H1 (cell line): ENCODE data around the gene QSOX1. TPM values are rescaled to one million over a fixed set of nuclear protein-coding genes. Genes with fewer than 3 reads are reported as not detected.
A peak's percentile ranks its signal among the peaks of the same experiment; 100 is the strongest.

Experiments
- CTCF ChIA-PET: fragments of 300-600 bp; sonication (Branson Sonifier 250); formaldehyde crosslinking; loops from one replicate; lab custom pipeline; 2021; ENCODE audit not compliant: partially characterized antibody; lab: Charles Lee
- POLR2A ChIA-PET: fragments of 300-600 bp; sonication (Branson Sonifier 250); formaldehyde crosslinking; loops from one replicate; lab custom pipeline; 2021; ENCODE audit warnings: inconsistent platforms; ENCODE audit not compliant: partially characterized antibody; lab: Charles Lee
- DNase-seq, 2 experiments: peaks; one replicate each; pipeline versions ENCODE4 v3.0.0 to v3.0.0-alpha.2; 2010 to 2022; ENCODE audit warnings: low spot score in 2 of 2, low read depth in 1 of 2, mixed read lengths in 1 of 2
- FAIRE-seq: peaks from 2 replicates; lab custom pipeline; 2011; peaks lifted over from hg19 to GRCh38; lab: Jason Lieb, UNC
- H2AFZ ChIP-seq: 2 replicates; pipeline ENCODE4 v1.8.1; 2012; ENCODE audit warnings: low read length, inconsistent platforms
- H2AK5ac ChIP-seq: 2 replicates; pipeline ENCODE4 v1.6.1; 2013; ENCODE audit warnings: low read depth, low read length
- H2BK120ac ChIP-seq: replicated peaks from 2 replicates; pipeline ENCODE3; 2013; ENCODE audit warnings: low read depth, low read length, inconsistent platforms
- H2BK12ac ChIP-seq: 2 replicates; pipeline ENCODE4 v1.6.1; 2013; ENCODE audit warnings: low read depth, low read length
- H2BK15ac ChIP-seq: 2 replicates; pipeline ENCODE4 v1.6.1; 2013; ENCODE audit warnings: low read length
- H2BK20ac ChIP-seq: 2 replicates; pipeline ENCODE4 v1.6.1; 2013; ENCODE audit warnings: low read length
- H2BK5ac ChIP-seq: 2 replicates; pipeline ENCODE4 v1.6.1; 2013; ENCODE audit warnings: low read depth, low read length
- H3K14ac ChIP-seq: 2 replicates; pipeline ENCODE4 v1.6.1; 2013; ENCODE audit warnings: inconsistent platforms; ENCODE audit not compliant: insufficient read length
- H3K18ac ChIP-seq: 2 replicates; pipeline ENCODE4 v1.6.1; 2013; ENCODE audit warnings: low read length; ENCODE audit errors: extremely low read depth
- H3K23ac ChIP-seq: 2 replicates; pipeline ENCODE4 v1.6.1; 2013; ENCODE audit warnings: inconsistent platforms; ENCODE audit not compliant: insufficient read length
- H3K23me2 ChIP-seq: 2 replicates; pipeline ENCODE4 v1.6.1; 2013; ENCODE audit warnings: low read depth, low read length
- H3K27ac ChIP-seq: 2 replicates; pipeline ENCODE4 v1.6.1; 2011; ENCODE audit warnings: low read depth, low read length, inconsistent platforms
- H3K27me3 ChIP-seq, 4 experiments: replicated peaks in 1 of 4; 1 replicate in 1 of 4; 2 replicates in 3 of 4; pipeline versions ENCODE4 v1.6.1 to v1.8.1; 2011 to 2013; ENCODE audit warnings: low read length in 3 of 4, mild to moderate bottlenecking in 3 of 4, inconsistent platforms in 2 of 4, mixed read lengths in 2 of 4, moderate library complexity in 1 of 4; ENCODE audit not compliant: control insufficient read depth in 3 of 4, insufficient read depth in 3 of 4; ENCODE audit errors: extremely low read depth in 1 of 4
- H3K36me3 ChIP-seq, 4 experiments: 2 replicates each; pipeline versions ENCODE4 v1.6.1 to v1.8.1; 2011 to 2013; ENCODE audit warnings: mild to moderate bottlenecking in 4 of 4, low read length in 3 of 4, moderate library complexity in 2 of 4, control low read depth in 1 of 4, inconsistent platforms in 1 of 4; ENCODE audit not compliant: insufficient read depth in 4 of 4, control insufficient read depth in 2 of 4
- H3K4ac ChIP-seq: replicated peaks from 2 replicates; pipeline ENCODE3; 2013; ENCODE audit warnings: low read length, low read depth, mixed read lengths, inconsistent platforms; ENCODE audit not compliant: insufficient read length
- H3K4me1 ChIP-seq, 4 experiments: replicated peaks in 1 of 4; 1 replicate in 1 of 4; 2 replicates in 3 of 4; pipeline versions ENCODE4 v1.6.1 to v1.8.1; 2011 to 2013; ENCODE audit warnings: low read length in 3 of 4, inconsistent platforms in 2 of 4, mixed read lengths in 1 of 4; ENCODE audit not compliant: insufficient read depth in 4 of 4, control insufficient read depth in 3 of 4
- H3K4me2 ChIP-seq, 2 experiments: 2 replicates each; pipeline versions ENCODE4 v1.6.1 to v1.8.1; 2011 to 2013; ENCODE audit warnings: low read depth in 2 of 2, low read length in 2 of 2, control low read depth in 1 of 2, inconsistent platforms in 1 of 2, mild to moderate bottlenecking in 1 of 2; ENCODE audit not compliant: insufficient read depth in 1 of 2
- H3K4me3 ChIP-seq, 4 experiments: fragments of 200-600, 300-600 bp in 1 of 4; sonication (generic), shearing (Covaris generic), sonication (Bioruptor Twin) in 1 of 4; 2 replicates each; pipeline versions ENCODE4 v1.5.1 to v1.8.1; 2011 to 2016; ENCODE audit warnings: low read length in 4 of 4, low read depth in 3 of 4, control low read depth in 2 of 4, inconsistent platforms in 2 of 4, mild to moderate bottlenecking in 2 of 4, mixed read lengths in 1 of 4, moderate library complexity in 1 of 4; ENCODE audit not compliant: insufficient read depth in 2 of 4; ENCODE audit errors: extremely low read depth in 1 of 4
- H3K56ac ChIP-seq: replicated peaks from 2 replicates; pipeline ENCODE3; 2013; ENCODE audit warnings: low read depth, mild to moderate bottlenecking, mixed read lengths, low read length, inconsistent platforms; ENCODE audit not compliant: insufficient read length
- H3K79me1 ChIP-seq: 2 replicates; pipeline ENCODE4 v1.6.1; 2013; ENCODE audit warnings: low read depth, low read length, control low read depth
- H3K79me2 ChIP-seq, 2 experiments: 2 replicates each; pipeline versions ENCODE4 v1.6.1 to v1.8.1; 2012 to 2013; ENCODE audit warnings: low read length in 2 of 2, mild to moderate bottlenecking in 2 of 2, inconsistent platforms in 1 of 2; ENCODE audit not compliant: insufficient read depth in 2 of 2, control insufficient read depth in 1 of 2
- H3K9ac ChIP-seq, 4 experiments: replicated peaks in 1 of 4; 1 replicate in 1 of 4; 2 replicates in 3 of 4; pipeline versions ENCODE4 v1.6.1 to v1.8.1; 2011 to 2013; ENCODE audit warnings: low read depth in 3 of 4, low read length in 3 of 4, control low read depth in 2 of 4, mild to moderate bottlenecking in 2 of 4, moderate library complexity in 2 of 4, inconsistent platforms in 1 of 4; ENCODE audit errors: extremely low read depth in 1 of 4
- H3K9me3 ChIP-seq, 2 experiments: 2 replicates each; pipeline versions ENCODE4 v1.6.1 to v1.8.1; 2012 to 2013; ENCODE audit warnings: mild to moderate bottlenecking in 2 of 2, moderate library complexity in 2 of 2, control low read depth in 1 of 2, inconsistent platforms in 1 of 2, low read depth in 1 of 2, low read length in 1 of 2, mixed read lengths in 1 of 2; ENCODE audit not compliant: insufficient read depth in 2 of 2
- H4K20me1 ChIP-seq, 2 experiments: replicated peaks in 1 of 2; 2 replicates each; pipeline versions ENCODE3 to v1.8.1; 2011 to 2013; ENCODE audit warnings: inconsistent platforms in 2 of 2, low read length in 2 of 2, mild to moderate bottlenecking in 1 of 2; ENCODE audit not compliant: insufficient read depth in 2 of 2, control insufficient read depth in 1 of 2
- H4K5ac ChIP-seq: 2 replicates; pipeline ENCODE4 v1.6.1; 2013; ENCODE audit warnings: low read length, low read depth, mixed read lengths, inconsistent platforms; ENCODE audit not compliant: insufficient read length
- H4K8ac ChIP-seq: 2 replicates; pipeline ENCODE4 v1.8.0; 2013; ENCODE audit warnings: mild to moderate bottlenecking, moderate library complexity, low read length, inconsistent platforms; ENCODE audit not compliant: insufficient read depth; ENCODE audit errors: extremely low read depth
- H4K91ac ChIP-seq: replicated peaks from 2 replicates; pipeline ENCODE3; 2013; ENCODE audit warnings: low read length, mixed read lengths, inconsistent platforms; ENCODE audit not compliant: insufficient read length
- CHD1 ChIP-seq: IDR thresholded peaks from 2 replicates; pipeline ENCODE4 v1.6.1; 2012; ENCODE audit warnings: low read depth, low read length, improper control_type of control experiment
- RAD21 ChIP-seq, 2 experiments: IDR thresholded peaks in 1 of 2; conservative IDR thresholded peaks in 1 of 2; 2 replicates each; pipeline ENCODE4 v1.6.1; 2011; ENCODE audit warnings: low read depth in 2 of 2, low read length in 2 of 2, improper control_type of control experiment in 1 of 2, inconsistent platforms in 1 of 2, mild to moderate bottlenecking in 1 of 2, moderate library complexity in 1 of 2
- TAF1 ChIP-seq: IDR thresholded peaks from 2 replicates; pipeline ENCODE4 v1.6.1; 2011; ENCODE audit warnings: mild to moderate bottlenecking, low read depth, low read length
- TEAD4 ChIP-seq: IDR thresholded peaks from 2 replicates; pipeline ENCODE4 v1.6.1; 2012; ENCODE audit warnings: low read depth, low read length, inconsistent platforms, mixed read lengths
- WGBS, 2 experiments: shearing (Covaris generic) in 1 of 2; methylation state at CpG; one replicate each; pipeline versions ENCODE4 v1.1.6 to v1.1.7; 2013 to 2015; ENCODE audit warnings: low lambda C conversion rate in 2 of 2, mixed read lengths in 2 of 2, inconsistent platforms in 1 of 2, low coverage in 1 of 2, missing lambda C conversion rate in 1 of 2; ENCODE audit not compliant: insufficient replicate concordance in 2 of 2, insufficient coverage in 1 of 2, insufficient read length in 1 of 2; ENCODE audit errors: extremely low coverage in 1 of 2, missing lambda C conversion rate in 1 of 2; 5-methylcytosine and 5-hydroxymethylcytosine counted together
- polyA plus RNA-seq, 7 experiments: library from polyadenylated mRNA; depleted of rRNA in 3 of 7; stranded (reverse) in 5 of 7; unstranded in 2 of 7; fragments of >200 nt in 5 of 7; fragments of 200-250 nt in 2 of 7; gene quantifications; 1 replicate in 5 of 7; 2 replicates in 1 of 7; 4 replicates in 1 of 7; pipeline versions ENCODE4 v1.2.1 to v1.2.3, GENCODE V29; 2011 to 2013; ENCODE audit warnings: missing spikeins in 2 of 7, mixed read lengths in 2 of 7
- total RNA-seq: library from RNA; stranded (reverse); fragmentation: NEBNext Ultra II Directional; extraction: Animal tissue kit (Norgen Biotek cat#: 25700); gene quantifications from 2 replicates; pipeline ENCODE4 v1.2.1, GENCODE V29; 2021
- TF ChIP-seq, protein P1 (sequence below), 3 experiments: IDR thresholded peaks; 1 replicate in 2 of 3; 2 replicates in 1 of 3; pipeline versions ENCODE4 v1.5.1 to v1.6.1; 2011; ENCODE audit warnings: low read length in 3 of 3, mild to moderate bottlenecking in 3 of 3, inconsistent platforms in 2 of 3, low read depth in 1 of 3, moderate library complexity in 1 of 3; ENCODE audit not compliant: insufficient read depth in 1 of 3; ENCODE audit errors: control extremely low read depth in 1 of 3

Gene QSOX1
- total and polyA plus RNA-seq, 2 of the 8 experiments (the other 6 are each of a cell fraction or from before 2014, with no cell fraction given): 97.7 to 123 TPM

DNA sequence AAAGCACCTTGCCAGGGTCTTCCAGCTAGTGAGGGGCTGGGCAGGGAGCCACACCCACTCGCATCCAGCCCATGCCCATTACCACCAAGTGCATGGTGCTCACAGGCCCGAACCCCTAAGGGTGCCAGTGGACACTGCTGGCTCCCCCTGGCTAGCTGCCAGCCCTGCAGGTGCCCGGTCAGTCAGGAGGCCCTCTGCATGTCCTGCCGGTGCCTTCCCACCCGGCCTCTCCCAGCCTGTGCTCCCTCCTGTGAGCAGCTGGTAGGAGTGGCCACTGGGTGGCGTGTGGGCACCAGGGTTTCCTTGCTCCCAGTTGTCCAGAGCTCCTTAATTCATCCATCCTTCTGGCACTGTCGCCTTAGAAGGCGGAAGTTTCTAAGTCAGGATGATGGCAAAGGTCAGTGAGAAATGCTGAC is 33.4 kb downstream of the QSOX1 start:
- no peak overlapping the region for H2AK5ac ChIP-seq
- H4K91ac ChIP-seq: no peak overlapping the region
- H3K9ac ChIP-seq: no peak overlapping the region
- no peak overlapping the region for H3K27ac ChIP-seq
- no peak overlapping the region for H2BK15ac ChIP-seq
- no peak overlapping the region for H3K18ac ChIP-seq
- TF ChIP-seq TAF1 (no peak), TEAD4 (no peak), CHD1 (no peak), RAD21 (IDR thresholded peaks at IDR 0.05 in 1 of 2, conservative IDR thresholded peaks at IDR 0.05 in 1 of 2; ENCODE audit: low read depth in 2 of 2, low read length in 2 of 2) (peak; percentile 94 to 96)
- TF ChIP-seq, protein P1, sequence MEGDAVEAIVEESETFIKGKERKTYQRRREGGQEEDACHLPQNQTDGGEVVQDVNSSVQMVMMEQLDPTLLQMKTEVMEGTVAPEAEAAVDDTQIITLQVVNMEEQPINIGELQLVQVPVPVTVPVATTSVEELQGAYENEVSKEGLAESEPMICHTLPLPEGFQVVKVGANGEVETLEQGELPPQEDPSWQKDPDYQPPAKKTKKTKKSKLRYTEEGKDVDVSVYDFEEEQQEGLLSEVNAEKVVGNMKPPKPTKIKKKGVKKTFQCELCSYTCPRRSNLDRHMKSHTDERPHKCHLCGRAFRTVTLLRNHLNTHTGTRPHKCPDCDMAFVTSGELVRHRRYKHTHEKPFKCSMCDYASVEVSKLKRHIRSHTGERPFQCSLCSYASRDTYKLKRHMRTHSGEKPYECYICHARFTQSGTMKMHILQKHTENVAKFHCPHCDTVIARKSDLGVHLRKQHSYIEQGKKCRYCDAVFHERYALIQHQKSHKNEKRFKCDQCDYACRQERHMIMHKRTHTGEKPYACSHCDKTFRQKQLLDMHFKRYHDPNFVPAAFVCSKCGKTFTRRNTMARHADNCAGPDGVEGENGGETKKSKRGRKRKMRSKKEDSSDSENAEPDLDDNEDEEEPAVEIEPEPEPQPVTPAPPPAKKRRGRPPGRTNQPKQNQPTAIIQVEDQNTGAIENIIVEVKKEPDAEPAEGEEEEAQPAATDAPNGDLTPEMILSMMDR (IDR thresholded peaks at IDR 0.05; ENCODE audit: control extremely low read depth in 1 of 3, insufficient read depth in 1 of 3, low read depth in 1 of 3, low read length in 3 of 3): peak; percentile 87 to 94 (median 92)
- TF ChIP-seq, all 59 proteins: peak for 2
- Histone ChIP-seq H3K27me3 (no peaks in the 10 kb centered on the region), H3K14ac (no peak overlapping the region), H3K9me3 (no peaks in the 10 kb centered on the region), H3K56ac (no peak overlapping the region), H2BK20ac (no peak overlapping the region), H3K36me3 (peaks cover 4 to 26% (median 10%) of the 10 kb centered on the region in 4 experiments; a peak in 6 of 8 replicates), H4K20me1 (peaks cover 0 to 5% of the 10 kb centered on the region in 2 experiments), H4K8ac (no peak overlapping the region), H3K23me2 (no peaks in the 10 kb centered on the region), H3K4me3 (no peak overlapping the region), H2BK120ac (no peak overlapping the region), H2BK12ac (no peak overlapping the region), H2BK5ac (no peak overlapping the region; the same call in 1 of the 2 replicates), H3K79me1 (no peaks in the 10 kb centered on the region; the same call in 1 of the 2 replicates), H3K4me2 (no peak overlapping the region), H3K23ac (no peak overlapping the region), H3K4ac (no peak overlapping the region), H4K5ac (no peak overlapping the region), H3K4me1 (no peaks in the 10 kb centered on the region), H2AFZ (no peak overlapping the region), H3K79me2 (no peaks in the 10 kb centered on the region)
- ChIA-PET POLR2A (interaction anchor here (0.6 to 2.1 kb wide), 6 partner anchors 9 to 314 kb away, joined by 3 to 10 read pairs (median 4); no protein-coding TSS in a partner anchor), CTCF (interaction anchor here (0.6 to 13.5 kb wide), 47 partner anchors 9 to 409 kb away, joined by 3 to 307 read pairs (median 5); partner anchors contain the start of genes LHX4 and QSOX1)
- 61% methylated on average over 8 of the region's 8 CpGs; no CpG with 5 or more reads in 1 of the 2 experiments for WGBS, 2 experiments
- FAIRE-seq (no peak), DNase-seq (peak in 1 of 2 experiments; percentile 81)
